Pulmonary artery endothelial cell (primary cell): ENCODE measurements around the gene ITIH1. TPM values are rescaled to one million over a fixed set of nuclear protein-coding genes. Genes with fewer than 3 reads are reported as not detected.
"Not testable (repeated sequence)": the region's sequence is repeated elsewhere in the genome, so short reads cannot be mapped to it uniquely, and the experiment has no call there.

Experiments
- DNase-seq: peaks from one replicate; pipeline ENCODE4 v3.0.0-alpha.2; 2011; ENCODE audit warnings: low read depth, low spot score
- total RNA-seq: library from RNA; depleted of rRNA; stranded (reverse); fragments of >200 nt; gene quantifications from 2 replicates; pipeline ENCODE4 v1.2.3, GENCODE V29; 2014

The ITIH1 gene
- total RNA-seq, 1 donor from 2014 or later: not detected

DNA sequence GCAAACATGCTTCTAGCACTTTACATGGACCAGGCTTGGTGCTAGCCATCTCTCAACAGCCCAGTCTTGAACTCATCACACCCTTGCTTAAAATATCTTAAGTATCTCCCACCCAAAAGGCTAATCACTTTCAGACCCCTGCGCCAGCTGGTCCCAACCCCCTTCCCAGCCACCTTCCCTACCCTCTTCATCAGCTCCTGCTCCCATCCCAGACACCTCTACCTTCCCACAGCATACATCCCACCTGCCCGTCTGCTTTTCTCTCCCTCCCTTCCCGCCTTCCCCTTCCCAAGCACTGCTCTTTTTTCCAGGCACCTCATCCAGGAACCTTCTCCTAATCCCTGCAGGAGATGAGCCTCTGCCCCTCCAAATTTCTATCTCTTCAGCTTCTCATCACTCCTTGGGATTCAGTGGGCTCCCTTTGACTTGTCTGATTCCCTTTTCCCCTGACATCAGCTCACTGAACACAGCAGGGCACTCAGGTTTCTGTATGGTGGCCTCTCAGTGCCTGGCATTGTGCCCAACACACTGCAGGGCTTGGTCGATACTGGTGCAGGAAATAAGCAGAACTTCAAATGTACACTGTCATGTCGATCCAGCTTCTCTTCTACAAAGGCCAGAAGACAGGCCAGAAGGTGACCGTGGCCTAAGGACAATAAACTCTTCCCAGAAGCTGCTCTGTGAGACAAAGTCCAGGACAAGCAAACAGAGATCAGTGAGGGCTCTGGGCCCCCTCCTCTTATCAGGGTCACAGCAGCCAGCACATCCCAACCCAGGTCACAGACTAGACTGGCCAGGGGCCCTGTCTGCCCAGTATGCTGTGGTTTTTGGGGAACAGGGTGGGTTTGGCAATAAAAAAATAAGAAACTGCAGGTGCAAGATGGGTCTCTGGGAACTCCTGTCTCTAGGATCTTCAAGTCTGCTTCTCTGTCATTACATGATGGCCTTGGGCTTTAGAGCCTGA lies 2.2 kb upstream of the ITIH1 start:
- DNase-seq: no peak

DNA sequence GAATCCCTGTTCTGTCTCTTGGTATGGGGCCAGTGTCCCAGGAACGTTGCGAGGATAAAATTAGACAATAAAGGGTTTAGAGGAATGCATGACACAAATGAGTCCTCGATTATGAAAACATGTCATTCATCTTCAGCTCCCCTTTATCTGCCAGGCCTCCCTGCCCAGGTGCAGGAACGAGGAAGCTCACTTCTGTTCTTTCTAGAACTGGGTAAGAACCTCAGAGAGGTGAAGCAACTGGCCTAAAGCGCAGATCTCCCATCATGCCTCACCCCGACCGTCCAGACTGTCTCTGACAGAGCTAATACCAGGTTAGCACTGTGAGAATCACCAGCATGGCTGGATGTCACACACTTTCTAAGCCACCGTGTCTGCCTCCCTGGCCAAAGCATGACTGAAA lies 1.5 kb upstream of the ITIH1 start:
- no peak for DNase-seq

DNA sequence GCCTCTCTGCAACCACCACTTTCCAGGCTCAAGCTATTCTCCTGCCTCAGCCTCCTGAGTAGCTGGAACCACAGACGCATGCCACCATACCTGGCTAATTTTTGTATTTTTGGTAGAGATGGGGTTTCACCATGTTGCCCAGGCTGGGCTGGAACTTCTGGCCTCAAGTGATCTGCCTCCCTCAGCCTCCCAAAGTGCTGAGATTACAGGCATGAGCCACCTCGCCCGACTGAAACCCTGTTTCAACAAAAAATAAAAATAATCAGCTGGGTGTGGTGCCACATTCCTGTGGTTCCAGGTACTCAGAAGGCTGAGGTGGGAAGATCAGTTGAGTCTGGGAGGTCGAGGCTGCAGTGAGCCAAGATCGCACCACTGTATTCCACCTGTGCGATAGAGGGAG lies 913 bp upstream of the ITIH1 start:
- DNase-seq: not testable (repeated sequence)

DNA sequence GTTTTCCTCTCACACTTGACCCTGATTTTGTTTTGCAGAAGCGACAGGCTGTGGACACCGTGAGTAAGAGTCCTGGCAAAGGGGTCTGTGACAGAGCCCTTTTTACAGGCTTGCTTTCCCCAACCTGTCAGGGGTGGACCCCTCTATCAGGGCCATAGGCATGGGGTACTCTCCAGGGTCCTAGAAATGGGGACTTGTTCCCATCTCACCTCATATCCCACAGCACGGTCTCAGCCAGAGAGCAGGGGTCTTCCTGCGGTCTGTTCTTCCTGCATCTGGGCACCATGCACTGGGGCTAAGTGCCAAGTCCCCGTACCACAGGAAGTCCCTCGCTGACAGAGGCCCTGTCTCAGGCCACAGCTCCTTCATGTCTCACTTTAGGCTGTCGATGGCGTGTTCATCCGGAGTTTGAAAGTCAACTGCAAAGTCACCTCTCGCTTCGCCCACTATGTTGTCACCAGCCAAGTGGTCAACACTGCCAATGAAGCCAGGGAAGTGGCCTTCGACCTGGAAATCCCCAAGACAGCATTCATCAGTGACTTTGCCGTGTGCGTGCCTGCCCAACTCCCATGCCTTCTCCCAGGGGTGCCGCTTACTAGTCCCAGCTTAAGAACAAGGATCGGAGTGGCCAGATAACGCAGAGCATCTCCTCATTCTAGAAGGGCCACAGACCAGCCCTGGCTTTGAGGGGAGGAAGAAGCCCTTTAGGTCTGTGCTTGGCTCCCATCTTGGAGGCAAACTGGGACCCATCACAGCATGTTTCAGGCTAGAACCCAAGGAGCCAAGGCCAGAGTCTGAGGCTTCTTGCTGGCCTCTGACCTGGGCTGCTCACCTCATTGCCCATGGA lies 783 bp downstream of the ITIH1 start:
- DNase-seq: no peak

DNA sequence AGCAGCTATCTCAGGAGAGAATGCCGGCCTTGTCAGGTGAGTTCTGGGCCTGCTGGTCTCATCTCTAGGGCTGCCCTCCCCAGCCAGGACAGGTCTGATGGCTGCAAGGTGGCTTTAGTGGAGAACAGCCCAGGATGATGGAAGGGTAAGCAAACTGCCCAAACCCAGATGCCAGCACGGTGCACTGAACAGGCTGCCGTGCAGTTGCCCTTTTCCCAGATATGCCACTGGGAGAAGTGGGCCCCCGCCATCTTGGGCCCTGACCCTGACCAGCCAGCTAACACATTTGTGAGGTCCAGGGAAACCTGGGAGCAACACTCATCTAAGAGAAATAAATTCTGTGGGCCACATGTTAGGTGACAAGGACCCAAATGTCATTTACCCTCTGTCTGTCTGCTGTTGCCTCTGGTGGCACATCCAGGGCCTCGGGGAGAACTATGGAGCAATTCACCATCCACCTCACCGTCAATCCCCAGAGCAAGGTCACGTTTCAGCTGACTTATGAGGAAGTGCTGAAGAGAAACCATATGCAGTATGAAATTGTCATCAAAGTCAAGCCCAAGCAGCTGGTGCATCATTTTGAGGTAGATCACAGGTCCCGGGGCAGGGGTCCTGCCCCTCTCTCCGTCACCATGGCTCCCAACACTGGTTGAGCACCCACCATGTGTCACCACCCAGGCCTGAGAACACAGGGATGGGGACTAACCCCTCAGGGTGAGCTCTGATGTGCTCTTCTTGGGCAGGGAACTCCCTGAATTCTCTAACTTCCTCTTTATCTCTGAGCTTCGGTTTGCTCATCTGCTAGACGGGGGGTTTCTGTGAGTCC lies 1.8 kb downstream of the ITIH1 start:
- DNase-seq: no peak

DNA sequence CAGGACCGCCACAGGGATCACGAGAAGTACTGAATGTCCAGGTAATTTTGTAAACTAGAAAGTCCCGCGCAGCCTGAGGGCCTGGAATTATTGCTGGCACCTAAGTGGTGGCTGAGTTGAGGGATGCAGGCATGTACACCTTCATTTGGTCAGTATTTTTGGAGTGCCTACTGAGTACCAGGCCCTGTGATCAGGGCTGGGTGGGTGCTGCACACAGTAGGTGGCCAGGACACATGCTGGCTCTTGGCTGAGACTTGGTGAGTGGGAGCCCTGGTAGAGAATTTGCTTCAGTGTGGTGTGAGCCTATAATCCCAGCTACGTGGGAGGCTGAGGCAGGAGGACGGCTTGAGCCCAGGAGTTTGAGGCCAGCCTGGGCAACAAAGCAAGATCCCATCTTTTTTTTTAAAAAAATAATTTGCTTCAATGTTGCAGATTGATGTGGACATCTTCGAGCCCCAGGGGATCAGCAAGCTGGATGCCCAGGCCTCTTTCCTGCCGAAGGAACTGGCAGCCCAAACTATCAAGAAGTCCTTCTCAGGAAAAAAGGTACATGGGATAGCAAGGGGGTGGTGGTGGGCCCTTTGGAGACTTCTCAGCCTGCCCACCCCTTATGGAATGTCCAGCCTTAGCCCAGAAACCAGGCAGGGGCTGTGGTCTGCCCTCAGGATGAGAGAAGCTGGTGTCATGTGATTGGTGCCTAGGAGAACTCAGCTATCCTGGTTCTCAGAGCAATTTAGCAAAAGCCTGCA lies 2.6 kb downstream of the ITIH1 start:
- DNase-seq: no peak

DNA sequence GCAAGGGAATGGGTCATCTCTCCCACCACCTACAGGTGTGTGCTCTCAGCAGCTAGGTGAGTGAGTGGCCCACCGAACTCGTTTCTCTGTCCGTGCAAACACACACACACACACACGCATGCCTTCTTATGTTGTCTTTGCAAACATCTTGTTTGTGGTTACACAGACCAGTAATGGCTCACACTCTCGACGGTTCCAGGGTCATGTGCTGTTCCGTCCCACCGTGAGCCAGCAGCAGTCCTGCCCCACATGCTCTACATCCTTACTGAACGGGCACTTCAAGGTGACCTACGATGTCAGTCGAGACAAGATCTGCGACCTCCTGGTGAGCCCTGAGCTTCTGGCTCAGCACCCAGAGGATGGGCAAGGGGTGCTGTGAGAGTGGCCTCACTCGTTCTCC lies 4.3 kb downstream of the ITIH1 start:
- no peak for DNase-seq

DNA sequence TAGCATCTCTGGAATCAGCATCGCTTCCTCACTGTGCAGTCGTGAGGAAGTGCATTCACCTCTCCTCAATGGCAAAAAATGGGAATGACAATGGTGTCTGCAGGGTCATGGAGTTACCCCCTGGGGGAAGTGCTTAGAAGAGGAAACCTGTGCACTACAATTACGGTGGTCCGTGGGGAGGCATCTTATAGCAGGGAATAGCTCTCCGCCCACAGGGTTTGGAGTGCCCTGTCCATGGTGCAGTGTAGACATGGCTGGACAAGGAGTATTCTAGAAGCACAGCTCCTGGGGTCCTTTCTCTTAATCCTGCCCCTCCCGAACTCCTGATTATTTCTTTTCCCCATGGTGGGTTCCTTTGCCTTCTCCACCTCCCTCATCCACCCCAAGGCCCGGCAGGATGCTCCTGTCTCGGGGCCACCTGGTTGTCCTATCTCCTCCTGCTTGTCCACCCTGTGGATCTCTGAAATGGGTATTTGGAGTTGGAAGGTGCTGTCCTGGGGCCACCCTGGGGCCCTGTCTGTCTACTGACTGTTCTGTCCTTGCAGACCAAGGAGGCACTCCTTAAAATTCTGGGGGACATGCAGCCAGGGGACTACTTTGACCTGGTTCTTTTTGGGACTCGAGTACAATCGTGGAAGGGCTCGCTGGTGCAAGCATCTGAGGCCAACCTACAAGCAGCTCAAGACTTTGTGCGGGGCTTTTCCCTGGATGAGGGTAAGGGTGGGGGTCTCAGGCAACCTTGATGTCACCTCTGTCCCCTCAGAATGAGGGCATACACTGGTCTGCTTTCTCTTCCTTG lies 5.2 kb downstream of the ITIH1 start:
- no peak for DNase-seq

DNA sequence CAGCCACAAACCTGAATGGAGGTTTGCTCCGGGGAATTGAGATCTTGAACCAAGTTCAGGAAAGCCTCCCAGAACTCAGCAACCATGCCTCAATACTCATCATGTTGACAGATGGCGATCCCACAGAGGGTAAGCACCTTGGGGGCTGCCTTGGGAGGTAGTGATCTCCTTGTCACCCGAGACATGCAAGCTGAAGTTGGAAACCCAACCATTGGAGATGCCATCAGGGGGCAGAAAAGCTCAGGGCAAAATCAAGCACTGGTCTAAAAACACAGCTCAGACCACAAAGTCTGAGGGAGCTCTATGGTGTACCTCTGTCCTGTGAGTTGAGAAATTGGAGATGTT lies 5.8 kb downstream of the ITIH1 start:
- no peak for DNase-seq

DNA sequence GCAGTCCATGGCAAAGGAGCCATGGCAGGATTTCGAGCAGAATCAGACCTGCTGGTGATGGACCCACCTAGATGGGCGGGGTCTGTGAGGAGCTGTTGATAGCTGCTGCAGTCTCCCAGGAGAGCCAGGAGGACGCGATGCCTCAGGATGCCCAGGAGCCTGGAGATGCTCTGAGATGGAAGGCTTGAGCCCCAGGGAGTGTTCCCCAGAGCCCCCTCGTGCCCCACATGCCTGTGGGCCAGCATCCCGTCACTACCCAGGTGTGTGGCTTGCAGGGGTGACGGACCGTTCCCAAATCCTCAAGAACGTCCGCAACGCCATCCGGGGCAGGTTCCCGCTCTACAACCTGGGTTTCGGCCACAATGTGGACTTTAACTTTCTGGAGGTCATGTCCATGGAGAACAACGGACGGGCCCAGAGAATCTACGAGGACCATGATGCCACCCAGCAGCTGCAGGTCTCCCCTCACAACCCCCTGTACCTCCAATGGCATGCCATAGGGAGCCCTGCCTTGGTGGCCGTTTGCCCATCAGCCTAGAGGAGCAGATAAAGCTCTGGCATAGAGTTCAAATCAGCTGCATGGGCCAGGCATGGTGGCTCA lies 6.7 kb downstream of the ITIH1 start:
- no peak for DNase-seq

DNA sequence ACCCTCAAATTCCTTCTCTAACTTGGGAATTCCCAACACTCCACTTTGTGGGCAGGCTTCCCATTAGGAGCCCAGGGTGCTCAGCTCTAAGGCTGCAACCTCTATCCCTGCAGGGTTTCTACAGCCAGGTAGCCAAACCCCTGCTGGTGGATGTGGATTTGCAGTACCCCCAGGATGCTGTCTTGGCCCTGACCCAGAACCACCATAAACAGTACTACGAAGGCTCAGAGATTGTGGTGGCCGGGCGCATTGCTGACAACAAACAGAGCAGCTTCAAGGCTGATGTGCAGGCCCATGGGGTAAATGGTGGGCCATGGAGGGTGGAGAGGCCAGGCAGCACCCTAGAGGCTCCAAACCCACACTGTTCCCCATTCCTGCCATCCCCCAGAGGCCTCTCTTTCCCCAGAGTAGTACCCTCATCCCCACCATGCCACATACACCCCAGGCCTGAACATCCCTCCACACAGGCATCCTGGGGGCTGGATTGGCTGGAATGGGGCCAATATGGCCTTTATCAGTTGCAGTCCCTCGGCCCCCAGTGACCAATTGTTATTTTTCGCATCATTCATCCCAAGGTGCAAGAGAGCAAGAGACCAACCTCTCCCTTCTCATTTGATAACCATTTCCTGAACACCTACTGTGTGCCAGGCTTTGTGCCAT lies 7.7 kb downstream of the ITIH1 start:
- no peak for DNase-seq

DNA sequence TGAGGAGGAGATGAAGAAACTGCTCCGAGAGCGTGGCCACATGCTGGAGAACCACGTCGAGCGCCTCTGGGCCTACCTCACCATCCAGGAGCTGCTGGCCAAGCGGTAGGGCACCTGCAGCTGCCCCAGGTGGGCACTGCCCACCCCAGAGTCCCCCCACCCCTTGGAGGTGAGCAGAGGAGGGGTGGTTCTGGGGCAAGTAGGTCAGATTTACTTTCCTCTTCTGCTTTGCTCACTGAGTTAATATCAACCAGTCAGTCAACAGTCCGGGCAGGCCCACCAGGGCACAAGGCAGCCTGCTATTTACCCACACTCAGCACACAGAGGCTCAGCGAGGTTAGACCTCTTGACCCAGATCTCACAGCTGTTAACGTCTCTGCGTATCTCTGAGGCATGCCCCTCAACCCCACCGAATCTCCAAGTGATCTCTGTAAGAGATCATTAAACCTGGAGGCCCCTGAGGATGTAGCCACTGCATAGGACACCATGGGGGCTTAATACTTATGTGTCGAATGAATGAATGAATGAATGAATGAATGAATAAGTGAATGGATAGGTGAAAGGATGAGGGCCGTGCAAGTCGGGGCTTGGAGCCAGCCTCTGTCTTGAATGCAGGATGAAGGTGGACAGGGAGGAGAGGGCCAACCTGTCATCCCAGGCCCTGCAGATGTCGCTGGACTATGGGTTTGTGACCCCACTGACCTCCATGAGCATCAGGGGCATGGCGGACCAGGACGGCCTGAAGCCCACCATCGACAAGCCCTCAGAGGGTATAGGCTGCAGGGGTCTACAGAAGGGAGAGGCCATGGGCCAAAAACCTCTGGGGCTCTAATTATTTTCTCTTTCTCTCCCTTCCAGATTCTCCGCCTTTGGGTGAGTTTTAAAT lies 9.2 kb downstream of the ITIH1 start:
- no peak for DNase-seq

DNA sequence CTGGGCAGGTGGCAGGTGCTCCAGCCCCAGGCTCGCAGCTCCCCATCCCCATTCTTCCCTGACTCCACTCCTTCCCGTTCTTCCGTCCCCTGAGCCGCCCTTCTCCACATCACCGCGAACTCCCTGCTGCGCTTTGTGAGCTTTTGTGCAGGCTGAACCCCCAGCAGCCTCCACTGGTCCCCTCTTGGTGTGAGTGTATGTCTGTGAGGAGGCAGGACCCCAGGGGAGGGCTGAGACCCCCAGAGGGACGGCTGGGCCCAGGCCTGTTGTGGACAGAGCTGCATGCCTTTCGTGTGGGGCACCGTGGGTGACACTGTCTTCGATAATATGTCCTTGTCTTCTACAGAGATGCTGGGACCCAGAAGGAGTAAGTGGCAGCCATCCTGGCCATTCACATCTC lies 9.8 kb downstream of the ITIH1 start:
- DNase-seq: no peak

DNA sequence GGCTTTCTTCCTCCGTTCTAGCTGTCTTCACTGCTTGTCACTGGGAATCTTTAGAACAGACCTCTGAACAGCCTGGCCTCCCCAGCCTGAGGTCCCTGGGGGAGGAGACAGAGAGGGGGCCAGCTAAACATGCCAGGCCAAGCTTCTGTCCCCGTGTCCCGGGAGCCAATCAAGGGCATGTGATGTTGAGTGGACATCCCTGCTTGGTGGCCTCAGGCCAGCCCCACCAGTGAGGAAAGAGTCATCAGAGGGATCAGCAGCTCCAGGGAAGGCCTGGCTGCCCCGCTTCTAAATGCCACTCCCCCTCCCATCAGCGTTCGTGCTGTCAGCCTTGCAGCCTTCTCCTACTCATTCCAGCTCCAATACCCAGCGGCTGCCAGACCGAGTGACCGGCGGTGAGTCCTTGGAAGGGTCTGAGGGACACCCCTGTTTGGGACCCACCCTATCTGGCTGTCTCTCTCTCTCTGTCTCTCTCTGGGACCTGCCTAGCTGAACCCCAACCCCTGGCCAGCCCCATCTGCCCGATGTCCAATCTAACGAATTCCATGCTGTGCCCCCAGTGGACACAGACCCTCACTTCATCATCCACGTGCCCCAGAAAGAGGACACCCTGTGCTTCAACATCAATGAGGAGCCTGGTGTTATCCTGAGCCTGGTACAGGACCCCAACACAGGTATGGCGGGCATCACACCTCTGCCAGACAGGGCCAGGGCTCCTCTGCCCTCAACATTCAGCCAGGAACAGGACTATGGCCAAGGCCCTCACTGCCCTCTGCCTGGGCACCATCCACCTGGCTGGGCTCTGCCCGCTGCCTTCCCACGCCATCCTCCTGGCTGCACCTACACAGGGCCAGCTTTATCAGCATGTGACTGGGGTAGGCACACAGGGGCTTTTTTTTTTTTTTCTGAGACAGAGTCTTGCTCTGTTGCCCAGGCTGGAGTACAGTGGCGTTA lies 10.6 kb downstream of the ITIH1 start:
- DNase-seq: no peak

DNA sequence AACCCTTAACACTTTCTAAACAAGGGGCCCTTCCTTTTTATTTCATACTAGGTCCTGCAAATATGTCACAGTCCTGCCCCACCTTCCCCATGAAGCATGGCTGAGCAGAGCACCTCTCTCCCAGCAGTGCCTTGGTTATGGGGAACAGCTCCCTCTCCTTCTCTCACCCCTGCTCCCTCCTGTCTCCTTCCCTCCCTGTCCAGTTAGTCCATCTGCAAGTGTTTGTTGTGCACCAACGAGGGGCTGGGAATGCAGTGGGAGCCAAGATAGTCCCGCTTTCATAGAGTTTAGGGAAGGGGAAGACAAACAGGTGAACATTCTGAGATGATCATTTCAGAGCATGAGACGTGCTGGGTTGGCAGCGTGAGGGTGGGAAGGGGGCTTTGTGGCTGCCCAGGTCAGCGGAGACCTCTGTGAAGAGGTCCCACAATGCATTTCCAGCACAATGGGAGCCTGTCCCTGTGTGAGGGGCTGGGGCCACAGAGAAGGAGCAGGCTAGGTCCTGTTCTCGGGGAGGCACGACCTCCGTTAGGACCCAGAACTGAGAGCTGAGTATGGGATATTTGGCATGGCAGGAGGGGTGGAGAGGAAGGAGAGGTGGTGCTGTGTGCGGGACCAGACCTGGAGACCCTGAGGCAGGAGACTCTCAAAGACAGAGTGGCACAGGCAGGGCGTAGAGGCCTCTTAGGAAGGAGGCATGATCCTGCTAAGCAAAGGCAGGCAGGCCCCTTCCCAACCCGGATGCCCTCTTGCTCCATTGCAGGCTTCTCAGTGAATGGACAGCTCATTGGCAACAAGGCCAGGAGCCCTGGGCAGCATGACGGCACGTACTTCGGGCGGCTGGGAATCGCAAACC lies 11.7 kb downstream of the ITIH1 start:
- DNase-seq: no peak

DNA sequence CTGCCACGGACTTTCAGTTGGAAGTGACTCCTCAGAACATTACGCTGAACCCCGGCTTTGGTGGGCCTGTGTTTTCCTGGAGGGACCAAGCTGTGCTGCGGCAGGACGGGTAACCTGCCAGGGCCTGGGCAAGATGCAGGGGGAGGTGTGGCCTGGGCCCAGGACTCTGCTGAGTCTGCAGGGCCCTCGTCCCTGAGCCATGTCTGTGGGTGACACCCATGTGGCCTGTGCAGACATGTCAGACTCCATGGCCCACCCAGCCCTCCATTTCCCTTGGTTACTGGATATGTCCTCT lies 12.3 kb downstream of the ITIH1 start:
- no peak for DNase-seq
